B cell (primary cell): ENCODE measurements around the gene GLIS2.

Source experiments
- CTCF ChIP-seq: fragments of 200-600 bp; IDR thresholded peaks from one replicate; pipeline ENCODE4 v1.8.0; 2022; ENCODE audit warnings: antibody characterized with exemption, mild to moderate bottlenecking
- EZH2 ChIP-seq: IDR thresholded peaks from 2 replicates; pipeline ENCODE4 v1.6.1; 2012; ENCODE audit warnings: borderline replicate concordance, low read depth, mild to moderate bottlenecking, moderate library complexity, low read length; ENCODE audit not compliant: insufficient read depth, poor library complexity, severe bottlenecking

- TF ChIP-seq CTCF (no peak), EZH2 (no peak)
Measured at GRCh38 chr16:4324492-4325252, 8.8 kb downstream of the GLIS2 start.
